ENCODE measurements around the gene SURF4.
"Not testable (repeated sequence)": the region's sequence is repeated elsewhere in the genome, so short reads cannot be mapped to it uniquely, and the experiment has no call there.

Gene SURF4

DNA sequence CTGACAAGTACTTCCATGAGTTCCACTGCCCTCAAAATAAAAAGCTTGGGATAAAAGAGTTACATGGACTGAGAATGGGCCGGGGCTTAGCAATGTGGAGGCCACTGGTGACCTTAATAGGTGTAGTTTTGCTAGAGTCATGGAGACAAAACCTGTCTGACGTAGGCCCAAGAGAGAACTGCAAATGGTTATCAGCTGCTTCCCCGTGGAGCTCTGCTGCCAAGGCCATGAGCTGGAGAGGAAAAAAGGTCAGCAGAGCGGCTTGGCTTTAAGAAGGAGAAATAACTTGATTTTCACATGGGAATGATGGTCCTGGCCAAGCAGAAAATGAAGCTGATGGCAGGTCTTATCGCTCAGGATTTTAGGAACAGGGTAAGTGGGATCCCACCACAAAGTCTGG lies 36.2 kb downstream of the SURF4 start:
- no peak overlapping the region for H3K27ac ChIP-seq (ENCODE audit: insufficient read depth, low read length, poor library complexity, severe bottlenecking)
- peaks cover 39% of the 10 kb centered on the region for H3K36me3 ChIP-seq (ENCODE audit: control insufficient read depth, insufficient read depth, low read length)
- H3K4me1 ChIP-seq (ENCODE audit: control insufficient read depth, insufficient read depth, low read length, poor library complexity, severe bottlenecking), result peaks cover 16% of the 10 kb centered on the region
- no peaks in the 10 kb centered on the region for H3K27me3 ChIP-seq (replicated peaks; ENCODE audit: control insufficient read depth, insufficient read depth, low read length, poor library complexity, severe bottlenecking)
- no peaks in the 10 kb centered on the region for H3K9me3 ChIP-seq (ENCODE audit: control insufficient read depth, low read length)
- DNase-seq, result no peak
- H3K4me3 ChIP-seq (ENCODE audit: insufficient read depth, low read depth, low read length, poor library complexity, severe bottlenecking), result no peak overlapping the region

DNA sequence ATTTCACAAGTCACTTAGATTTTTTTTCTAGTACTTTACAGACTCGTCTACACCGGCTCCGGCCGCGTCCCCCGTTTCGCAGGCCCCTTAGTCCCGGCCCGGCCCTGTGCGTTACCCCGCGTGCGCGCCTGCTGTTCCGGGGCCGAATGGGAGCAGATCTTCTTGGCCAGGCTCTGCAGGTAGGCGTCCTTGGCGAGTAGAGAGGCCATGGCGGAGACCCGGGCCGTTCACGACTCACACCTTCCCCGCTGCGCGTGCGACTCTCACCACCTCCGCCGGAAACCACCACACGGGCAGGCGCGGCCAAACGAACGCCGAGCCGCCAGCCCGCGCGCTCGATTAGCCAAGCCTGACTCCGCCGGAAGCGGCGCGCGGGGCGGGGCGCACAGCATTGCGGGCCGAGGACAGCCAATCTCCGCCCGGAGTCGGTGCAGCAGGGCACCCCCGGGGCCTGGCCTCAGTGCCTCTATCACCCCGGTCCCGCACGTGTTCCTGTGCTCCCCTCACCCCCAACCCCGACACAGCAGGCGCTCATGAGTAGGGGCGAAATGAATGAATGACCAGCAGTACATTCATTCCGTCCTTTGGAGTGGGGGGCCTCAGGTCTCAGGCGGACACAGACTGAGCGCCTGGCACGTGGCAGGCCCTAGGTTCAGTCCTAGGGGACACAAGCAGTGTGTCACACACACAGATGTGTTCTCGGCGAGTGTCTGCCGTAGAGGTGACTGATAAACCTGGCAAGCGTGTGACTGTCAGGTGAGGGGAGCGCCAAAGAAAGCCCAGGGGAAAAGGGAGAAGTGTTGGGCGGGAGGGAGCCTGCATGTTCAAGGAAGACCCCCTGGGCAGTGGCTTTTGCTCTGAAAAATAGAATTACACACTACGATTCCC lies 39.7 kb downstream of the SURF4 start, which contains the start of gene SURF6:
TSS of gene SURF6 (minus strand) at position 265 of the 888 bp plus-strand sequence. CDS start at position 209, 56 bp downstream.
- peak; percentile 89 for DNase-seq
- Histone ChIP-seq H3K9me3 (ENCODE audit: control insufficient read depth, low read length) (no peaks in the 10 kb centered on the region), H3K27me3 (replicated peaks; ENCODE audit: control insufficient read depth, insufficient read depth, low read length, poor library complexity, severe bottlenecking) (no peaks in the 10 kb centered on the region), H3K36me3 (ENCODE audit: control insufficient read depth, insufficient read depth, low read length) (peaks cover 41% of the 10 kb centered on the region), H3K4me3 (ENCODE audit: insufficient read depth, low read depth, low read length, poor library complexity, severe bottlenecking) (peak within 1 kb of the TSS; percentile 70), H3K4me1 (ENCODE audit: control insufficient read depth, insufficient read depth, low read length, poor library complexity, severe bottlenecking) (peaks cover 16% of the 10 kb centered on the region), H3K27ac (ENCODE audit: insufficient read depth, low read length, poor library complexity, severe bottlenecking) (peak within 1 kb of the TSS; percentile 64)

DNA sequence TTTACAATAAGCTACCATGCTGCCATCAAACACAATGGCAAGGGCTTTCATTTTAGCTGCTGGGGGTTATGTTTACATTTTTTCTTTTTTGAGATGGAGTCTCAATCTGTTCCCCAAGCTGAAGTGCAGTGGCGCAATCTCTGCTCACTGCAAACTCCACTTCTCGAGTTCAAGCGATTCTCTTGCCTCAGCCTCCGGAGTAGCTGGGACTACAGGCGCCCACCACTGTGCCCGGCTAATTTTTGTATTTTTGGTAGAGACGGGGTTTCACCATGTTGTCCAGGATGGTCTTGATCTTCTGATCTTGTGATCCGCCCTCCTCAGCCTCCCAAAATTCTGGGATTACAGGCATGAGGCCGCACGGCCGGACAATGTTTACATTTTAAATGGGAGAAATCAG lies 41.0 kb downstream of the SURF4 start:
- Histone ChIP-seq H3K27ac (ENCODE audit: insufficient read depth, low read length, poor library complexity, severe bottlenecking) (peak overlapping the region; percentile 64), H3K4me1 (ENCODE audit: control insufficient read depth, insufficient read depth, low read length, poor library complexity, severe bottlenecking) (peaks cover 12% of the 10 kb centered on the region), H3K36me3 (ENCODE audit: control insufficient read depth, insufficient read depth, low read length) (peaks cover 47% of the 10 kb centered on the region)
- H3K9me3 ChIP-seq (ENCODE audit: control insufficient read depth, low read length); DNase-seq; H3K4me3 ChIP-seq (ENCODE audit: insufficient read depth, low read depth, low read length, poor library complexity, severe bottlenecking); H3K27me3 ChIP-seq (replicated peaks; ENCODE audit: control insufficient read depth, insufficient read depth, low read length, poor library complexity, severe bottlenecking): not testable (repeated sequence)

DNA sequence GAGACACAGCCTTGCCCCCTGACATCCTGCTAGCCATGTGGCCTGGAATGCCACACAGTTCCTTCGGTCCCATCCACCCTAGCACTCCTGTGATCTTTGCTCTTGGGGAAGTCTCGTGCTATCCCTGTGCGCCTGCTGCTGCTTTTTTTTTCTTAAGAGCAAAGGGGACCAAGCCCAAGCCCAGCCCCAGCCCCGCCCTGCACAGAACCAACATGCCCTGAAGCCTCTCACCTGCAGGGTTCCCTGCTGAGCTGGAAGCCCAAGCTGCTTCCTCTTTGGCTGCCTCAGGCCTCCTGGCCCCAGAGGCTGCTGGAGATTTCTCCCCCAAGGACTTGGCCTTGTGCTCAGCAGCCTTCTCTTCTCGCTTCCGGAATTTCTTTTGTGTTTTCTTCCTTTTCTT lies 41.7 kb downstream of the SURF4 start:
- H3K27me3 ChIP-seq (replicated peaks; ENCODE audit: control insufficient read depth, insufficient read depth, low read length, poor library complexity, severe bottlenecking), result no peaks in the 10 kb centered on the region
- no peaks in the 10 kb centered on the region for H3K9me3 ChIP-seq (ENCODE audit: control insufficient read depth, low read length)
- H3K4me3 ChIP-seq (ENCODE audit: insufficient read depth, low read depth, low read length, poor library complexity, severe bottlenecking), result no peak overlapping the region
- peaks cover 46% of the 10 kb centered on the region for H3K36me3 ChIP-seq (ENCODE audit: control insufficient read depth, insufficient read depth, low read length)
- peaks cover 12% of the 10 kb centered on the region for H3K4me1 ChIP-seq (ENCODE audit: control insufficient read depth, insufficient read depth, low read length, poor library complexity, severe bottlenecking)
- no peak overlapping the region for H3K27ac ChIP-seq (ENCODE audit: insufficient read depth, low read length, poor library complexity, severe bottlenecking)
- DNase-seq, result no peak

DNA sequence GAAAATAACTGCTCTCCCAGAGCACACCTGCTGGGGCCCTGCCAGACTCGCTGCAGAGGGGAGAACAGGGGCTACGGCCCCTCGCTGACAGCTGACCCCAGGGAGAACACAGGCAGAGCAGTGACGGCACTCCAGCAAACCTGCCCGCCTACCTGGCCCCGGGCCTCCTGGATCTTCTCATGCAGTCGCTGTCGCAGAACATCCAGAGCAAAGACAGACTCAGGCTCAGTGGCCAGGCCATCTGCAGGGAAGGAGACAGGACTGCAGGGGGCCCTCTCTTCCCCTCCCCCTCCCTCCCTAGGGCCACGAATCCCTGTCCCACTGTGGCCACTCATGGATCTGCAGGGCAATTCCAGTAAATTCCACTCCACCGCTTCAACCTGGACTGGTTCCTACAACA lies 42.3 kb downstream of the SURF4 start:
- H3K27ac ChIP-seq (ENCODE audit: insufficient read depth, low read length, poor library complexity, severe bottlenecking), result no peak overlapping the region
- no peaks in the 10 kb centered on the region for H3K27me3 ChIP-seq (replicated peaks; ENCODE audit: control insufficient read depth, insufficient read depth, low read length, poor library complexity, severe bottlenecking)
- H3K4me1 ChIP-seq (ENCODE audit: control insufficient read depth, insufficient read depth, low read length, poor library complexity, severe bottlenecking), result peaks cover 12% of the 10 kb centered on the region
- no peak for DNase-seq
- H3K9me3 ChIP-seq (ENCODE audit: control insufficient read depth, low read length), result no peaks in the 10 kb centered on the region
- H3K36me3 ChIP-seq (ENCODE audit: control insufficient read depth, insufficient read depth, low read length), result peaks cover 46% of the 10 kb centered on the region
- H3K4me3 ChIP-seq (ENCODE audit: insufficient read depth, low read depth, low read length, poor library complexity, severe bottlenecking), result no peak overlapping the region

DNA sequence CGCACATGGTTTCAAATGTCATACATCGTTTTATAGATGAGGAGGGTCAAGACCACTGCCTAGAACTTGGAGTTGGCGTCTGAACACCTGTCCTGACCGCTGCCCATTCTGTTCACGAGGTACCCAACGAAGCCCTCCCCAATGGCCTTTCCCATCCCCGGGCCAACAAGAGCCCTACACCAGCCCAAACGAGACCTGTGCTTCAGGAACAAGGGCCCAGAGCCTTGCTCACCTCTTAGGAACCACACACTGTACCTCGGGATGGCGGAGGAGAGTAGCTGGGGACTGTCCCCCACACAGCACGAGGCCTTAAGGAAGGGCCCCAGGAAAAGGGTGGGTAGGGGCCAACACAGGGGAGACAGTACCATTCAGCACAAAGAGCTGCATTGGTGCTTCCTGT lies 42.8 kb downstream of the SURF4 start:
- Histone ChIP-seq H3K36me3 (ENCODE audit: control insufficient read depth, insufficient read depth, low read length) (peaks cover 46% of the 10 kb centered on the region), H3K4me3 (ENCODE audit: insufficient read depth, low read depth, low read length, poor library complexity, severe bottlenecking) (no peak overlapping the region), H3K27me3 (replicated peaks; ENCODE audit: control insufficient read depth, insufficient read depth, low read length, poor library complexity, severe bottlenecking) (no peaks in the 10 kb centered on the region), H3K27ac (ENCODE audit: insufficient read depth, low read length, poor library complexity, severe bottlenecking) (no peak overlapping the region), H3K4me1 (ENCODE audit: control insufficient read depth, insufficient read depth, low read length, poor library complexity, severe bottlenecking) (peaks cover 12% of the 10 kb centered on the region), H3K9me3 (ENCODE audit: control insufficient read depth, low read length) (no peaks in the 10 kb centered on the region)
- DNase-seq, result no peak

DNA sequence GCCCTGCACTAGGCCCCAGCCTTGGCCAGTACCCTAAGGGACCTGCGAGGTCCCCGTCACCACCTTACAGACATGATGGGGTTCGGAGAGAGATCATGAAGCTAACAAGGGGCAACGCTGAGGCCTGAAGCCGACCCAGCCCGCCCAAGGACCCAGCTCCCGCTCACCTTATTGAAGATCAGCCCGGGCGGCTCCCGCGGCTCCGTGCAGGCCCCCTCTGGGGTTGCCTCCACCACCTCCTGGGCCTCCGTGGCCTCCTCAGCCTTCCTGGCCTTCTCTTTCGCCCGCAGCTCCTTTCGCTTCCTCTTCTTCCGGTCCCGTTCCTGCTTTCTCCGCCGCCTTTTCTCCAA lies 43.5 kb downstream of the SURF4 start:
- Histone ChIP-seq H3K4me1 (ENCODE audit: control insufficient read depth, insufficient read depth, low read length, poor library complexity, severe bottlenecking) (peaks cover 12% of the 10 kb centered on the region), H3K27me3 (replicated peaks; ENCODE audit: control insufficient read depth, insufficient read depth, low read length, poor library complexity, severe bottlenecking) (no peaks in the 10 kb centered on the region), H3K27ac (ENCODE audit: insufficient read depth, low read length, poor library complexity, severe bottlenecking) (no peak overlapping the region), H3K9me3 (ENCODE audit: control insufficient read depth, low read length) (no peaks in the 10 kb centered on the region), H3K4me3 (ENCODE audit: insufficient read depth, low read depth, low read length, poor library complexity, severe bottlenecking) (no peak overlapping the region), H3K36me3 (ENCODE audit: control insufficient read depth, insufficient read depth, low read length) (peaks cover 46% of the 10 kb centered on the region)
- no peak for DNase-seq

DNA sequence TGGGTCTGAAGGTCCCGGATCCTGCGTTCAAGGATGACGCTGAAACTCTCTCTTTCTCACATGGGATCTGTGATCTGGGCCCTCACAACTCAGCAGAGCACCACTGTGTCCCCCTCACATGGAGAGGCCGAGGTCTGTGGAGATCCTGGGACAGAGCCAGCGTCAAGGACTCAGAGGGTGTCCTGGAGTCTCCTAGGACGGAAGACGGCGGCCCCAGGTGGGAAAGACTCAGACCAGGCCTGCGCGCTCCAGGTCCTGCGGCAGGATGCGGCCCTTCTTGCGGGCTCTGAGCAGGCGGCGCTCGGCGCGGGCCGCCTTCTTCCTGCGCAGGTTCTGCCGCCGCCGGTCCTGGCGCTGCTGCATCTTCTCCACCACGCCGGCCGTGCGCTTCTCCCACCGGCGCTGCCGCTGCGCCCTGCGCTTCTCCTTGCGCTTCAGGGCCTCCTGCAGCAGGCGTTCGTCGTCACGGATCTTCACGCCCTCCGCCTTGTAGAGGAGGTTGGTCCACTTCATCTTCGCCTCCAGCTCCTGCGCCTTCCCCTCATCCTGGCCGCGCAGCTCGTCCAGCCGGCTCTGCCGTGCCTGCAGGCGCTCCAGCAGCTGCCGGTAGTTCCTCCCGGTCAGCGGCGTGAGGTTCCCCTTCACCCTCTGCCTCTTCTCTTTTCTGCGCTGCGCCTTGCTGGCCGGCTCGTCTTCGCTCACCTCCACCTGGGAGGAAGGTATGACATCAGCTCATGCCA lies 44.0 kb downstream of the SURF4 start:
- no peaks in the 10 kb centered on the region for H3K9me3 ChIP-seq (ENCODE audit: control insufficient read depth, low read length)
- H3K4me3 ChIP-seq (ENCODE audit: insufficient read depth, low read depth, low read length, poor library complexity, severe bottlenecking), result no peak overlapping the region
- H3K4me1 ChIP-seq (ENCODE audit: control insufficient read depth, insufficient read depth, low read length, poor library complexity, severe bottlenecking), result peaks cover 12% of the 10 kb centered on the region
- H3K27me3 ChIP-seq (replicated peaks; ENCODE audit: control insufficient read depth, insufficient read depth, low read length, poor library complexity, severe bottlenecking), result no peaks in the 10 kb centered on the region
- no peak for DNase-seq
- H3K27ac ChIP-seq (ENCODE audit: insufficient read depth, low read length, poor library complexity, severe bottlenecking), result no peak overlapping the region
- H3K36me3 ChIP-seq (ENCODE audit: control insufficient read depth, insufficient read depth, low read length), result peaks cover 46% of the 10 kb centered on the region

DNA sequence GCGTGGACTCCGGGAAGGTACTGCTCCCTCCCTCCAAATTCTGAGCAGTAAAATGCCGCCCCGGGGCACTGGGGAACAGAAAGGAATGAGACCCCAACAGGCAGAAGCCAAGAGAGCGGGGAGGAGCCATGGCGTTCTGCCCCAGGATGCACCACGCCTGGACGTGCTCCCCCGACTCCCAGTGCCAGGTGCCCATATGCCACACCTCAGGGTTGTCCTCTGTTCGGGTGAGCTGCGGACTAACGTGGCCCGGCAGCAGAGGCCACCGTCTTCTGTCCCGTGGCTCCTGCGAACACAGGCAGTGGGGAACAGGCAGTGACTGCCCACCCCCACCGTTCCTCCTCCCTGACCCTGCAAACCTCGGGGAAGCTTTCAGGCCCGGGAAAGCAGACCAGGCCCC lies 44.6 kb downstream of the SURF4 start:
- H3K36me3 ChIP-seq (ENCODE audit: control insufficient read depth, insufficient read depth, low read length), result peaks cover 46% of the 10 kb centered on the region

More for the DNA sequence above, 44.6 kb downstream of the SURF4 start:
- no peak overlapping the region for H3K4me3 ChIP-seq (ENCODE audit: insufficient read depth, low read depth, low read length, poor library complexity, severe bottlenecking)
- no peaks in the 10 kb centered on the region for H3K27me3 ChIP-seq (replicated peaks; ENCODE audit: control insufficient read depth, insufficient read depth, low read length, poor library complexity, severe bottlenecking)
- DNase-seq, result no peak
- peaks cover 8% of the 10 kb centered on the region for H3K4me1 ChIP-seq (ENCODE audit: control insufficient read depth, insufficient read depth, low read length, poor library complexity, severe bottlenecking)
- H3K9me3 ChIP-seq (ENCODE audit: control insufficient read depth, low read length), result no peaks in the 10 kb centered on the region
- H3K27ac ChIP-seq (ENCODE audit: insufficient read depth, low read length, poor library complexity, severe bottlenecking), result no peak overlapping the region

Measured in effector memory CD4-positive, alpha-beta T cell (primary cell).